ENCODE results near the gene NBAS. TPM values are rescaled to one million over a fixed set of nuclear protein-coding genes. Genes with fewer than 3 reads are reported as not detected.

NBAS gene
- total and polyA plus RNA-seq, 2 donors (not counting 3 experiments of a cell fraction or from before 2014, with no cell fraction given) = 29.4 to 43.0 TPM

- Histone ChIP-seq H3K9me1 (replicated peaks; ENCODE audit: control insufficient read depth, extremely low read depth, insufficient read depth, low read length) (no peaks in the 10 kb centered on the region), H3K36me3 (ENCODE audit: control insufficient read depth in 2 of 2, extremely low read depth in 1 of 2, insufficient read depth in 2 of 2, low read length in 2 of 2) (no peaks in the 10 kb centered on the region), H3K9ac (replicated peaks; ENCODE audit: extremely low read depth, insufficient read depth, low read length) (no peak overlapping the region), H3K27me3 (ENCODE audit: control insufficient read depth in 2 of 2, insufficient read depth in 2 of 2, low read length in 2 of 2) (no peaks in the 10 kb centered on the region), H3K4me1 (ENCODE audit: control insufficient read depth, extremely low read depth, insufficient read depth, low read length) (no peaks in the 10 kb centered on the region), H3K4me3 (replicated peaks in 1 of 3; ENCODE audit: insufficient read depth in 1 of 3, low read depth in 1 of 3, low read length in 3 of 3) (no peak overlapping the region), H4K20me1 (replicated peaks; ENCODE audit: control insufficient read depth, extremely low read depth, insufficient read depth, low read length) (no peaks in the 10 kb centered on the region), H2AFZ (ENCODE audit: low read depth, low read length) (no peak overlapping the region), H3K4me2 (ENCODE audit: insufficient read depth, low read length) (no peak overlapping the region), H3K9me3 (replicated peaks; ENCODE audit: control insufficient read depth, insufficient read depth, low read length) (no peaks in the 10 kb centered on the region), H3K27ac (ENCODE audit: insufficient read depth, low read depth, low read length) (no peak overlapping the region), H3K79me2 (ENCODE audit: control insufficient read depth, insufficient read depth, low read length) (no peaks in the 10 kb centered on the region)
- POLR2A ChIA-PET = no interaction called here
- no TSS peak for BruUV-seq (replicated peaks)
- no peak for DNase-seq (ENCODE audit: low read depth, low spot score)
- CTCF ChIA-PET = no interaction called here
- TF ChIP-seq EZH2 (IDR thresholded peaks at IDR 0.05; ENCODE audit: borderline replicate concordance, low read depth, low read length, severe bottlenecking) (no peak), POLR2AphosphoS5 (IDR thresholded peaks at IDR 0.05; ENCODE audit: insufficient read depth, low read depth, low read length) (no peak), GATA2 (IDR thresholded peaks at IDR 0.05; ENCODE audit: insufficient read depth, insufficient read length, low read depth, low read length) (no peak), JUN (IDR thresholded peaks at IDR 0.05; ENCODE audit: borderline replicate concordance, insufficient read depth, insufficient read length, low read depth) (no peak), FOS (IDR thresholded peaks at IDR 0.05; ENCODE audit: borderline replicate concordance, insufficient read depth, low read length) (no peak), POLR2A (IDR thresholded peaks at IDR 0.05; ENCODE audit: low read depth, low read length) (no peak), MYC (IDR thresholded peaks at IDR 0.05; ENCODE audit: low read depth, low read length) (no peak)
- TF ChIP-seq, protein P1, sequence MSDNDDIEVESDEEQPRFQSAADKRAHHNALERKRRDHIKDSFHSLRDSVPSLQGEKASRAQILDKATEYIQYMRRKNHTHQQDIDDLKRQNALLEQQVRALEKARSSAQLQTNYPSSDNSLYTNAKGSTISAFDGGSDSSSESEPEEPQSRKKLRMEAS (IDR thresholded peaks at IDR 0.05; ENCODE audit: insufficient read depth, insufficient read length) = no peak
- TF ChIP-seq, protein P2, sequence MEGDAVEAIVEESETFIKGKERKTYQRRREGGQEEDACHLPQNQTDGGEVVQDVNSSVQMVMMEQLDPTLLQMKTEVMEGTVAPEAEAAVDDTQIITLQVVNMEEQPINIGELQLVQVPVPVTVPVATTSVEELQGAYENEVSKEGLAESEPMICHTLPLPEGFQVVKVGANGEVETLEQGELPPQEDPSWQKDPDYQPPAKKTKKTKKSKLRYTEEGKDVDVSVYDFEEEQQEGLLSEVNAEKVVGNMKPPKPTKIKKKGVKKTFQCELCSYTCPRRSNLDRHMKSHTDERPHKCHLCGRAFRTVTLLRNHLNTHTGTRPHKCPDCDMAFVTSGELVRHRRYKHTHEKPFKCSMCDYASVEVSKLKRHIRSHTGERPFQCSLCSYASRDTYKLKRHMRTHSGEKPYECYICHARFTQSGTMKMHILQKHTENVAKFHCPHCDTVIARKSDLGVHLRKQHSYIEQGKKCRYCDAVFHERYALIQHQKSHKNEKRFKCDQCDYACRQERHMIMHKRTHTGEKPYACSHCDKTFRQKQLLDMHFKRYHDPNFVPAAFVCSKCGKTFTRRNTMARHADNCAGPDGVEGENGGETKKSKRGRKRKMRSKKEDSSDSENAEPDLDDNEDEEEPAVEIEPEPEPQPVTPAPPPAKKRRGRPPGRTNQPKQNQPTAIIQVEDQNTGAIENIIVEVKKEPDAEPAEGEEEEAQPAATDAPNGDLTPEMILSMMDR (IDR thresholded peaks at IDR 0.05; ENCODE audit: extremely low read depth in 1 of 2, insufficient read depth in 1 of 2, low read depth in 1 of 2, low read length in 2 of 2) = no peak
- dilution Hi-C loops (cut with MboI; ENCODE audit: extremely low pct_ligation_motif_present, low sequenced_read_pairs) = no loop called here
- FAIRE-seq = no peak
- intact Hi-C loops (cut with micrococcal nuclease) = no loop called here
Measured at GRCh38 chr2:15287447-15288184, 273.5 kb downstream of the NBAS start.

Measured in endothelial cell of umbilical vein (primary cell).